RKO (cell line): Measurements from ENCODE around the gene MEGF6.

Experiments
- DNase-seq: peaks from one replicate; pipeline ENCODE4 v3.0.0-alpha.2; 2016; ENCODE audit warnings: low spot score

MEGF6 gene

DNA sequence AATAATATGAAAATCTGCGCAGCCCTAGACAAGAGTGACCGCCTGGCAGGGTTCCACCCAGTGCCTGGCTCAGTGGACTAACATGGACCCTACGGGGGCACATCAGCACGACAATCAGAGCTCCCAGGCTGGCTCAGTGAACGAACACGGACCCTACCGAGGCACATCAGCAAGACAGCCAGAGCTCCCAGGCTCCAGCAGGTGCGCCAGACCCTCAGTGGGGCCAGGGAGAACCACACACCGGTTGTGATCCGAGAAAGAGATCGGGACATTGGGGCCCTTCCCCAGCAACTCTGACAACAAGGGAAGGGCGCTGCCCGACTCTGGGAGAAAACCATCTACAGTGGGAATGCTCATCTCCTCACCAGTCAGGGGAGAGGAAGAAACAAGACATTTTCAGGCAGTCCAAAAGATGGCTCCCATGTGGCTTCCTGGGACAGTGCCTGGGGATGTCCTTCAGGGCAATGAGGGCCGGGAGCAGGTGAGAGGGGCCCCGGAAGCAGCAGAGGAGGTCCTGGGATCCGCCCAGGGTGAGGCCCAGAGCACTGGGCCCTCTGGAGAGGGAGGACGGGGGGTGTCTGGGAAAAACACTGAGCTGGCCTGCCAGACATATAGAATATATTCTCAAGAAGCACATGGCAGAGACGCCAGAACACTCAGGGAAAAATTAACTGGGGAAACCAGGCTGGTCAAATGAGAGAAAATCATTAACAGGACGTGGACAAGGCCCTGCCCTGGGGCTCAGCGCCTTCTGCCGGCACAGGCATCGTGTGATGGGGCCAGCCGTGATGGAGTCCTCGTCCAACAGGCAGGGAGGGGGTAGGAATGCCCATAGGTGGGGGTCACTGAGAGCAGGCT is 152.0 kb downstream of the MEGF6 start:
- DNase-seq: no peak

- DNase-seq: no peak
Observed at GRCh38 chr1:3457910-3458883, 153.1 kb downstream of the MEGF6 start.

DNA sequence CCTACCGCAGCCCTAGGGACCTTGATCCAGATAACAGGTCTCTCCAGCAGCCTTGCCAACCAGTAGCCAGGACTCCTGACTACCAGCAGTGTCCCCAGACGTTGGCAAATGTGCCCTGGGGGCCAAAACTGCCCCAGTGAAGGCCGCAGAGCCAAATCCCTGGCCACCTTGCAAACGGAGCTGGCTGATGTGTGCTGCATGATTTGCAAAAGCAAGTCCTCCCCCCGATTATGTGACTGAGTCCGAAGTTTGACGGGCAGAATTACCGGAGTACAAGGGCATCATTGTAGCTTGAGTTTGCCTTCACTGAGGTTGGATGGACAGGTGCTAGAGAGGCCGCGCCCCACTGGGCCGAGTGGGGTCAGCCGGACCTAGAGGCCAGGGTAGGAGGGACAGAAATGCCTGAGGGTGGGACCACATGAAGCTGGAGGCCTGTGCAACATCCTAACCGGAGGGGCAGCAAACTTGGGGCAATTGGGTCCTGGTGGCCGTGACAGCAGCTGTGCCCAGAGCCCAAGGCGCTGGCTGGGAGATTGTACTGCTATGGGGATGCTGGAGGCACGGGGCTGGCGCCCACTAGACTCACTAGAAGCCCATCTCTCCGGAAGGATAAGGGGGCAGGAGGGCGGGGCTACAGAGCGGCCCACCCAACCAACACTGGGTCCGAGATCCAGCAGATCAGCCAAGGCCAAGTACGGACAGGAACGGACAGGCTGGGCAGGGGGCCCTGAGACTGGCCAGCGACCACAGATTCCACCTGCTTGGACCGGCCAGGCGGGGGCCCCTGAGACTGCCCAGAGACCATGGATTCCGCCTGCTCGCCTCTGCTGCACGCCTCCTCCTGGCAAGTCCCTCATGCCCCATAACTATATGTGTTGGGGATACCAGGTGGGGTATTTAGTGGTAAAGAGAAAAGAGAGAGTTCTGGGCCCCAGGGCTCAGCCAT is 154.1 kb downstream of the MEGF6 start:
- no peak for DNase-seq

DNA sequence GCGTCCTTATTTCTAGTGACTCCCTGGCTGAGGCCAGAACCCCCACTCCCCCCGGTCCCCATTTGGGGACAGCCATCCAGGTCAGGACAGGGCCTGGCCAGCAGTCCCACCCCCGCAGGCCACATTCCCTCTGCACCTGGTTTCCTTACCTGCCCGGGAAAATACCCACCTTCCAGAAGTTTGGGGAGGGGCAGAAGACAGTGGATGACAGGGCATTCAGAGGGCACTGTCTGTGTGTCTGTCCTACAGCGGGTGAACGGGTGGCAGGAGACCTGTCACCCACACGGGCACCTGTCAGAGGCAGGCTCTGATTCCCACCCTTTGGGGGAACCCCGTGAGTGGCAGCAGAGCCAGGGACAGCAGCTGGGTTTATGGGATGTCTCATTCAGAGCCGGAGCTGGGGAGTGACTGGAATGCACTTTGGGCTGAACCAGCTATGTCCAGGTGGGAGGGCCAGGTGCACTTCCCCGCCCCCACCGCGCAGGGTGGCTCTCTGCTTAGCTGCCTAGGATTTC is 154.8 kb downstream of the MEGF6 start:
- no peak for DNase-seq

DNA sequence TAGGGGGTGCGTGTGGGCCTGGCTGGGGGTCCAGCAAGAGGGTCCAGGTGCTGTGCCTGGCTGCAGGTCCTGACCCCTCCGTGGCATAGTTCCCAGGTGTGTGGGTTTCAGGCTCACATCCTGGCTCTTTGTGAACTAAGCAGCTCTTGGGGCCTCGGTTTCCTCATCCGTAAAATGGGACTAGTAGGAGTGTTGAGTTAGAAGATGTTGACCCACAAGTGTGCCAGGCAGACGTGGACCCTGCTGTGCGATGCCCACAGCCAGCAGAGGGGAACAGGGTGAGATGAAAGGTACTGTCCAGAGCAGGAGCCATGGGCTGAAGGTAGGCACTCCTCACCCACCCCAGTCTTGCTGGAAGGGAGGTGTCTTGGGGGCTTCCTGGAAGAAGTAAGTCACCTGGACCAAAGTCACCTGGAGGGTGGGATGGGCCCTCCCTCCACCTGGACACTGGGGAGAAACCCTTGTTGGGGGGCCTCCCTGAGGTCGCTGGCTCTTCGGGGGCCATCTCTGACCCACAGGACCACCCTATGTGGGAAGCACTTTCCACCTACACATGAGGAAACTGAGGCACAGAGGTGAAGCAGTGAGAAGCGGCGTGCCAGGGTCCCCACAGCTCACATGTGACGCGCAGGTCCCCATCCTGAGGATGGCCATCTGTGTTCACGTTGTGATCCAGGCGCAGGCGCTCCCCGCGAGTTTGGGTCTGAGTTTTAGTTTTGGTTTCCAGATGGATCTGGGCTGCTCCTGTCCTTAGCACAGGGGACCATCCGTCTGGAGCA is 155.4 kb downstream of the MEGF6 start:
- no peak for DNase-seq

DNA sequence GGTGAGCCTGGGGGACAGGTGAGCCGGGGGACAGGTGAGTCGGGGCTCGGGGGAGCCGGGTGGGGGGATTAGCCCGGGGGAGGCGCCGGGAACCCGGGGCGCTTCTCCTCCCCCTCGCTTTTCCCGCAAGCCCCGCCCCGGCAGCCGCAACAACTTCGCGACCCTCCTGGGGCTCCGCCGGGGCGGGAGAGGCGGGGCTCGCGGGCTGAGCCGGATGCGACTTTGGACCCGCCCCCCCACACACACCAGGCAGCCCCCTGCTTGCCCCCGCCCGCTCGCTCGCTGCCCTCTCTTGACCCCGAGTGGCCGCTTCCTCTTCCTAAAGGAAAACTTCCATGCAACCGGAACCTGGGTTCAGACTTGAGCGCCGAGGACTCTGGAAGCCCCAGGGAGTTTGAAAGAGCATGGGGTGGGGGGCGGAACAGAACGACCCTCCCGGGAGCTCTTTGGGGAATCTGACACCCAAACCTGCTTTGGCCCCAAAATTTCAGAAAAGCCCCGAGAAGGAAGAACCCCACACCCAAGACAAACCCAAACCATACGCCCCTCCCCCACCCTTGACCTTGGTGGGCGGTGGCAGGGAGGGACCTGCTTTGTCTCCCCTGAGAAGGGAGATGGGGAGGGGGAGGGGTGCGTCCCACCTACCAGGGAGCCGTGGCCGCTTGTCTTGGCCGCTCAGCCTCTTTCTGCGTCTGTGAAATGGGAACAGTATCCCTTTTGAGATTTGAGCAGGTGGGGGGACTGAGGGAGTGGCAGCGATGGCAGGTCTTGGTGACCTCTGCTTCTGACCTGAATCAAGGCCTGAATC is 156.3 kb downstream of the MEGF6 start:
- DNase-seq: peak; percentile 73

GRCh38 chr1:3453891-3454810 is 157.2 kb downstream of the MEGF6 start, which contains the start of gene ARHGEF16:
TSS of gene ARHGEF16 (plus strand) at chr1:3454665. CDS start at chr1:3463085, 8,420 bp downstream.
- peak; percentile 78 for DNase-seq

DNA sequence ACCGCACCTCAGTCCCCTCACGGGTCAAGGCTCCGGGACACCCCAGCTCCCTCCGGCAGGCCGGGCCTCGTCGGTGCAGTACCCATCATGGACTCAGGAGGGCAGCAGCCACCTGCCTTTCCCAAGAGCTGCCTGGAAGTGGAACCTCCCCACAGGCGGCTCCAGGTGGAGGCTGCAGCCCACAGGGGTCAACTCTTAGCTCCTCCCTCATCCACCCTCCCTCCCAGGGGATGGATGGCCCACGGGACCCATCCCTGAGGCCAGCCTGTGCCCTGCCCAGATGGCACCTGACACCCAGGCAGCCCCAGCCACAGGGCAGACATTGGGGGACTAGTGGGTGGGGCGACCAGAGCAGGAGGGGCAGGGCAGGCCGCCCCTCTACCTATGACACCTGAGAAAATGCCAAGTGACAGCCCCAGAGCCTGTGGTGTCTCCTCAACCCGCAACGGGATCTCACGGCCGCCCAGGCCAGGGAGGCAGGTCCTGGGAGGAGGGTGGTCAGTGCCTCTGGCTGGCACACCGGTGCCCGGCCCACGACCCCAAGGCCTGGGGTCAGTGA is 158.0 kb downstream of the MEGF6 start:
- peak; percentile 78 for DNase-seq

- no peak for DNase-seq
Observed at GRCh38 chr1:3452866-3453175, 158.5 kb downstream of the MEGF6 start.

DNA sequence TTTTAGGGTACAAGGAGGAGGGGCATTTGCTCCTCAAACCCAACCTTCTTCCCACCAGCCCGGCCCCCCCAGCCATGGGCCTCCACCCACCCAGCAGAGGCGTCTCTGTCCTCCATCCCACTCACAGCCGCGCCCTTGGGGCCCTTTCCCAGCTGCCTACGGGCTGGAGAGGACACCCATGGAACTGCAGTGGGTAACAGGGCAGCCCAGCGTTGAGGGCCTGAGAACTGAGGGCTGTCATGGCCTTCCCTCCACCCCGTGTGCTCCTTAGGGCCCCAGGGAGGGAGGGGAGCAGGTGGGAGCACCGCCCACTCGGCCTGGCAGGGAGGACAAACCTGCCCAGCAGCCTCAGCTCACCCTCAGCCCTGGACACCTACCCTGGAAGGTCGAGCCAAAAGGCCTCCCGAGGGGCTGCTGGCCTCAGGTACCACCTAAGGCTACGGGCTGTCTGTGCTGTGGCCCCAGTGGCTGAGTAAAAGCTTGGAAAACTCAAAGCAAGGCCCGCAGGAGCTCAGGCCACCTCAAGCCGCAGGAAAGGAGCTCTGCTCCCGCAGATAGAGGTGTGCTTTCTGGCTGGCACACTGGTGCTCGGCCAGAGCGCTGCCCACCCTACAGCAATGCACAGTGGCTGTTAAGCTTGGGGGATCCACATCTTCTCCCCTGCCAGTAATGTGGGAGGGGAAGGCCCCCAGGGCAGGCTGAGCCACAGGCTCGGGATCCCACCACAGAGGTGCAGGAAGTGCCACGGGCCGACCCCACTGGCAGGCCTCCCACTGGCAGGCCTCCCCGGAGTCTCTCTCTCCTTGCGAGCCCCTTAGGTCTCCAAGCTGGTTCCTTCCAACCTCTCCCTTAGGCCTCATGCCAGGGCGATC is 159.1 kb downstream of the MEGF6 start:
- no peak for DNase-seq

DNA sequence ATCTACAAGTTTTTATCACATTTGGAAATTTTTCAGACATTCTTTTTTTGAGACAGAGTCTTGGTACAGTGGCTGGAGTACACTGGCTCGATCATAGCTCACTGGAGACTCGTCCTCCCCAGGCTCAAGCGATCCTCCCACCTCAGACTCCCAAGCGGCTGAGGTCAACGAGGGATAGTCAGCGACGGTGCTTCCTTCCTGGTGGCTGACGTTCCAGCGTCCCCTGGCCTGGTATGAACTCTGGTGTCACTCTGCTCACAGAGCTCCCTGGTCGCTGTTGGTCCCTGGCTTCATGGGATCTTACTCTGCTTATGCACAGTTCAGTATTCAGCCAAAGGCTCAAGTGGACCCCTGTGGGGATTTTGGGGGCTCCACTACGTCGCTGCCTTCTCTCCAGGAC is 160.3 kb downstream of the MEGF6 start:
- no peak for DNase-seq

DNA sequence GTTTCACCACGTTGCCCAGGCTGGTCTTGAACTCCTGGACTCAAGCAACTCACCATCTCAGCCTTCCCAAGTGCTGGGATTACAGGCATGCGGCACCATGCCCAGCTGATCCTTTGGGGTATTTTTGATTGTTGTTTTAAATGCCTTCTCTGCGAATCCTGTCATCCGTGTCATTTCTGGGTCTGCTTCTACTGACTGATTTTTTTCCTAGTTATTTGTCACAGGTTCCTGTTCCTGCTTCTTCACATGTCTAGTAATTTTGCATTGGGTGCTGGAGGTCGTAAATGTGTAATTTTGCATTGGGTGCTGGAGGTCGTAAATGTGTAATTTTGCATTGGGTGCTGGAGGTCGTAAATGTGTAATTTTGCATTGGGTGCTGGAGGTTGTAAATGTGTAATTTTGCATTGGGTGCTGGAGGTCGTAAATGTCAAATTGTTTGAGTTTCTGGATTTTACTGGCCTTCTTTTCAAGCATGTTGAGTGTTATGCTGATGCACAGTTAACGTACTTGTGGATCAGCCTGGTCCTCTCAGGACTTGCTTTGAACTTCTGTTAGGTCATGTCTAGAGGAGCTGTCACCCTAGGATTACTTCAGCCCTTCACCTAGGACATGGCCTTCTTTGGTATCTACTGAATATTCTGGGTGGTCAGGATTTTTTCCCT is 161.0 kb downstream of the MEGF6 start:
- no peak for DNase-seq

- DNase-seq: no peak
Observed at GRCh38 chr1:3444736-3445135, 166.6 kb downstream of the MEGF6 start.

GRCh38 chr1:3444298-3444697 is 167.0 kb downstream of the MEGF6 start:
- DNase-seq: no peak

- no peak for DNase-seq
Observed at GRCh38 chr1:3443807-3444206, 167.5 kb downstream of the MEGF6 start.

DNA sequence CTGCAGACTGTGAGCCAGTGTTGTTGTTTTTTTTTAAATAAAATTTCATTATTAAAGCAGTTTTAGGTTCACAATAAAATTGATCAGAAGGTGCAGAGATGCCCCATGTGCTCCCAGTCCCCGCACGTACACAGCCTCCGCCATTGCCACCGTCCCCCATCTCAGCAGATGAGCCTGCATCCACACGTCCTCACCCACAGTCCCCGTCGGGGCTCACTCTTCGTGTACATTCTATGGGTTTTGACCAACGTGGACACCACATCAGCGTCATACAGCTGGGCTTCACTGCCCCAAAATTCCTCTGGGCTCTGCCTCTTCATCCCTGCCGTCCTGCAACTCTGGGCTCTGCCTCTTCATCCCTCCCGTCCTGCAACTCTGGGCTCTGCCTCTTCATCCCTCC is 168.4 kb downstream of the MEGF6 start:
- DNase-seq: no peak

DNA sequence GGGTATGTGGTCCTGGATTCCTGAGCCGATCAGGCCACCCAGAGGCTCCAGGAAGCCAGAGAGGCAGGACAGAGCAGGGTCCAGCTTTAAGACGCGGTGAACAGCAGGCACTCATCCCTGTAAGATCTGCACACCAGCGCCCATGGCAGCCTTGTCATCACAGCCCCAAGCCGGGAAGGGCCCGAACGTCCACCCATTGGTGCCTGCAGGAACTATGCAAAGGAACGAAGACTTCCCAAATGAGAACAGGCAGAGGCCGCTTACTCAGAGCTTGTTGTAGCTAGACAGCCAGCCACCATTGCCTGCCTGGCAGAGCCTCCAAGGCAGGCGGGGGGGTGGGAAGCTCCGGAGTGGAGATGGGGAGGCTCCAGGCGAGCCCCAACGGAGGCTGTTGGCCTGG is 169.0 kb downstream of the MEGF6 start:
- DNase-seq: no peak
